ENCODE measurements around the gene BPGM. TPM values are rescaled to one million over a fixed set of nuclear protein-coding genes. Genes with fewer than 3 reads are reported as not detected.

BPGM gene
- total RNA-seq, 1 experiment from 2014 or later: 10.0 TPM

- TF ChIP-seq REST (IDR thresholded peaks at IDR 0.05; ENCODE audit: low read depth) (no peak), MAX (IDR thresholded peaks at IDR 0.05) (no peak), FOSL1 (IDR thresholded peaks at IDR 0.05; ENCODE audit: low read depth) (no peak), POLR2AphosphoS5 (IDR thresholded peaks at IDR 0.05; ENCODE audit: low read depth, low read length) (peak; percentile 84), EGR1 (IDR thresholded peaks at IDR 0.05; ENCODE audit: low read depth) (peak; percentile 64)
These were observed at the start of gene BPGM (continued) for GRCh38 chr7:134646425-134647305.

- Histone ChIP-seq H3K79me2 (ENCODE audit: insufficient read depth, low read length) (no peaks in the 10 kb centered on the region), H3K36me3 (ENCODE audit: control insufficient read depth in 1 of 2, insufficient read depth in 2 of 2, low read length in 2 of 2) (no peaks in the 10 kb centered on the region), H3K4me3 (replicated peaks in 1 of 2; ENCODE audit: low read depth in 1 of 2, low read length in 2 of 2) (no peak overlapping the region), H3K9me2 (ENCODE audit: insufficient read depth) (no peaks in the 10 kb centered on the region), H3K27ac (ENCODE audit: low read depth, low read length) (no peak overlapping the region), H3K9ac (ENCODE audit: low read length) (no peak overlapping the region), H3K4me1 (ENCODE audit: control insufficient read depth in 1 of 2, insufficient read depth in 2 of 2, low read length in 2 of 2) (no peaks in the 10 kb centered on the region), H3K27me3 (ENCODE audit: insufficient read depth, low read length) (peaks cover 5% of the 10 kb centered on the region; the same call in 1 of the 2 replicates), H3K9me3 (ENCODE audit: control insufficient read depth in 1 of 2, insufficient read depth in 1 of 2, low read depth in 1 of 2, low read length in 2 of 2) (no peaks in the 10 kb centered on the region), H4K20me1 (ENCODE audit: insufficient read depth) (no peaks in the 10 kb centered on the region), H2AFZ (ENCODE audit: low read depth, low read length, poor library complexity, severe bottlenecking) (no peak overlapping the region), H3K4me2 (ENCODE audit: low read length) (no peak overlapping the region)
- TF ChIP-seq SRF (IDR thresholded peaks at IDR 0.05; ENCODE audit: low read depth) (no peak), MAX (IDR thresholded peaks at IDR 0.05) (no peak), RAD21 (IDR thresholded peaks at IDR 0.05; ENCODE audit: low read depth) (no peak), FOSL1 (IDR thresholded peaks at IDR 0.05; ENCODE audit: low read depth) (no peak), POLR2A (IDR thresholded peaks at IDR 0.05; ENCODE audit: borderline replicate concordance, extremely low read depth, insufficient read depth, insufficient read length) (no peak), YY1 (IDR thresholded peaks at IDR 0.05; ENCODE audit: extremely low read depth, insufficient replicate concordance, low read depth, low read length) (no peak), JUND (IDR thresholded peaks at IDR 0.05) (no peak), ZFX (IDR thresholded peaks at IDR 0.05) (no peak), SP1 (IDR thresholded peaks at IDR 0.05; ENCODE audit: low read depth) (no peak), CTCF (IDR thresholded peaks at IDR 0.05 in 2 of 3, conservative IDR thresholded peaks at IDR 0.05 in 1 of 3; ENCODE audit: borderline replicate concordance in 1 of 3, insufficient read depth in 1 of 3, low read depth in 2 of 3, low read length in 2 of 3) (no peak), EZH2phosphoT487 (IDR thresholded peaks at IDR 0.05; ENCODE audit: borderline replicate concordance) (no peak), ATF3 (IDR thresholded peaks at IDR 0.05) (no peak), EZH2 (IDR thresholded peaks at IDR 0.05) (no peak), POLR2AphosphoS5 (IDR thresholded peaks at IDR 0.05; ENCODE audit: low read depth, low read length) (no peak), ZNF274 (IDR thresholded peaks at IDR 0.05; ENCODE audit: low read depth, low read length) (no peak), CBX3 (IDR thresholded peaks at IDR 0.05; ENCODE audit: low read depth) (no peak), SIN3A (IDR thresholded peaks at IDR 0.05; ENCODE audit: low read depth) (no peak)
- CTCF ChIA-PET: no interaction called here
- ATAC-seq (no peak), DNase-seq (ENCODE audit: low read depth, low spot score) (no peak)
- intact Hi-C loops (cut with micrococcal nuclease): no loop called here
- BruUV-seq (replicated peaks): no TSS peak
- RAD21 ChIA-PET (ENCODE audit: low non-redundant PET in 1 of 2, low total read pairs in 2 of 2, uncharacterized antibody in 2 of 2, unreplicated experiment in 2 of 2): no interaction called here
- POLR2A ChIA-PET: no interaction called here
These were observed 47.3 kb upstream of the BPGM start for GRCh38 chr7:134599371-134599770.

Data from HCT116 (cell line).